Measurements from ENCODE around the gene NKAIN2. TPM values are rescaled to one million over a fixed set of nuclear protein-coding genes. Genes with fewer than 3 reads are reported as not detected.

Gene NKAIN2
- total RNA-seq, 2 donors from 2014 or later, result 0.29 TPM; not detected in 1

DNA sequence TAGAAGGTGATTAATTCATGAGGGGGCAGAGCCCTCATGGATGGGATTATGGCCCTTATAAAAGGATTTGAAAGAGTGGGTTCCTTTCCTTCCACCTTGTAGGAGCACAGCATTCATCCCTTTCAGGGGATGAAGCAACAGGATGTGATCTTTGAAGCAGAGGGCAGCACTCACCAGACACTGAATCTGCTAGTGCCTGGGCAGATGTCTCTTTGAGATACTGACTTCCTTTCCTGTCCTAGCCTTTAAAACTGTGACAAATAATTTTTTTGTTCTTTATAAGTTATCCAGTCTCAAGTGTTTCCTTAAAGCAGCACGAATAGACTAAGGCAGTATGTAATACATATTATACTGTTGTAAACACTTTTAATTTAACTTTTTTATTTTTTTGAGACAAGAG, 620.0 kb downstream of the NKAIN2 start:
- no peak for TF ChIP-seq CTCF (conservative IDR thresholded peaks at IDR 0.05)
- Histone ChIP-seq H3K36me3 (ENCODE audit: control insufficient read depth, insufficient read depth, low read length) (no peaks in the 10 kb centered on the region), H3K4me1 (ENCODE audit: control insufficient read depth, insufficient read depth, low read length) (no peaks in the 10 kb centered on the region), H3K9me3 (ENCODE audit: control insufficient read depth, low read length) (no peaks in the 10 kb centered on the region), H3K4me3 (ENCODE audit: low read length) (no peak overlapping the region), H3K9ac (ENCODE audit: extremely low read depth, low read length, poor library complexity, severe bottlenecking) (no peak overlapping the region), H3K27me3 (ENCODE audit: control insufficient read depth, insufficient read depth, low read length, poor library complexity, severe bottlenecking) (no peaks in the 10 kb centered on the region), H3K27ac (ENCODE audit: low read depth, low read length) (no peak overlapping the region)
- DNase-seq, result no peak
- Mint-ChIP-seq H3K27ac (no peak overlapping the region), H3K4me1 (no peaks in the 10 kb centered on the region), H3K27me3 (ENCODE audit: insufficient read depth) (no peaks in the 10 kb centered on the region), H3K36me3 (ENCODE audit: low read depth) (no peaks in the 10 kb centered on the region), H3K4me3 (no peak overlapping the region), H3K9me3 (no peaks in the 10 kb centered on the region)
- WGBS, 2 experiments (ENCODE audit: insufficient coverage in 1 of 2, insufficient read length in 1 of 2), result 83% methylated on average over 1 of the region's 1 CpG; no CpG with 5 or more reads in 1 of the 2 experiments

GRCh38 chr6:124430740-124431318, 627.2 kb downstream of the NKAIN2 start:
- no peak overlapping the region for H3K4me3 ChIP-seq (ENCODE audit: low read length)
- no peak for DNase-seq
- Mint-ChIP-seq H3K27me3 (ENCODE audit: insufficient read depth) (no peaks in the 10 kb centered on the region), H3K27ac (no peak overlapping the region), H3K36me3 (ENCODE audit: low read depth) (no peaks in the 10 kb centered on the region), H3K4me1 (no peaks in the 10 kb centered on the region), H3K4me3 (no peak overlapping the region), H3K9me3 (no peaks in the 10 kb centered on the region)
- H3K4me1 ChIP-seq (ENCODE audit: control insufficient read depth, insufficient read depth, low read length), result no peaks in the 10 kb centered on the region
- 97 to 98% methylated on average over 7 of the region's 7 CpGs for WGBS, 2 experiments (ENCODE audit: insufficient coverage in 1 of 2, insufficient read length in 1 of 2)
- H3K27ac ChIP-seq (ENCODE audit: low read depth, low read length), result no peak overlapping the region
- H3K27me3 ChIP-seq (ENCODE audit: control insufficient read depth, insufficient read depth, low read length, poor library complexity, severe bottlenecking), result no peaks in the 10 kb centered on the region
- no peak overlapping the region for H3K9ac ChIP-seq (ENCODE audit: extremely low read depth, low read length, poor library complexity, severe bottlenecking)
- no peaks in the 10 kb centered on the region for H3K36me3 ChIP-seq (ENCODE audit: control insufficient read depth, insufficient read depth, low read length)
- no peak for TF ChIP-seq CTCF (conservative IDR thresholded peaks at IDR 0.05)
- no peaks in the 10 kb centered on the region for H3K9me3 ChIP-seq (ENCODE audit: control insufficient read depth, low read length)

DNA sequence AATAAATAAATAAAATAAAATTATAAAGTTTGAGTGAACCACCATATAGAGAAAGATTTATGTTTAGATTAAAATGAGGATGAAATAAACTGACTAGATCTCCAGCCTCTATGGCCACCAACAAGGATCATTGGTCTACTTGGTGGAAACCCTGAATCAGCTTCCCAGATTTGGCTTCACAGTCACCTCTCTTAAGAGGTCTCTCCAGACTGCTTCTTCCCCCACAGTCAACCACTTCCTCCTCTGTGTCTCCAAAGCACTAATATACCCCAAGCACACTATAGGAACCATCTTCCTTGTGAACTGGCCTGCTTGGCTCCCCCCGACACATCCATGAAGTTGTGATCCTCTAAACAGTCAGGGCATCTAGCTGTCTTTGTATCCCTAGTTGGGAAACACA, 629.0 kb downstream of the NKAIN2 start:
- H3K36me3 ChIP-seq (ENCODE audit: control insufficient read depth, insufficient read depth, low read length), result no peaks in the 10 kb centered on the region
- no peaks in the 10 kb centered on the region for H3K27me3 Mint-ChIP-seq (ENCODE audit: insufficient read depth)
- no peak for TF ChIP-seq CTCF (conservative IDR thresholded peaks at IDR 0.05)
- no peak overlapping the region for H3K9ac ChIP-seq (ENCODE audit: extremely low read depth, low read length, poor library complexity, severe bottlenecking)
- WGBS, 2 experiments (ENCODE audit: insufficient coverage in 1 of 2, insufficient read length in 1 of 2), result 86 to 95% methylated on average over 1 of the region's 1 CpG
- H3K27me3 ChIP-seq (ENCODE audit: control insufficient read depth, insufficient read depth, low read length, poor library complexity, severe bottlenecking), result no peaks in the 10 kb centered on the region
- H3K9me3 Mint-ChIP-seq, result no peaks in the 10 kb centered on the region
- H3K27ac Mint-ChIP-seq, result no peak overlapping the region
- H3K4me3 ChIP-seq (ENCODE audit: low read length), result no peak overlapping the region
- H3K9me3 ChIP-seq (ENCODE audit: control insufficient read depth, low read length), result no peaks in the 10 kb centered on the region
- H3K27ac ChIP-seq (ENCODE audit: low read depth, low read length), result no peak overlapping the region
- H3K4me1 ChIP-seq (ENCODE audit: control insufficient read depth, insufficient read depth, low read length), result no peaks in the 10 kb centered on the region
- H3K4me1 Mint-ChIP-seq, result peaks cover 2% of the 10 kb centered on the region
- no peak for DNase-seq
- no peaks in the 10 kb centered on the region for H3K36me3 Mint-ChIP-seq (ENCODE audit: low read depth)
- no peak overlapping the region for H3K4me3 Mint-ChIP-seq
